ENCODE data around the gene PIK3CD. TPM values are rescaled to one million over a fixed set of nuclear protein-coding genes. Genes with fewer than 3 reads are reported as not detected.

PIK3CD gene
- polyA plus RNA-seq, 1 of the 3 experiments (the other 2 are of a cell fraction) = 6.0 TPM

- no peaks in the 10 kb centered on the region for H3K9me2 ChIP-seq
- POLR2A ChIA-PET = interaction anchor here (0.6 kb wide), 1 partner anchor 24 kb away, joined by 3 read pairs; no protein-coding TSS in a partner anchor
- H3K4me2 ChIP-seq = no peak overlapping the region
- no peaks in the 10 kb centered on the region for H3K79me2 ChIP-seq (ENCODE audit: insufficient read depth)
- CTCF ChIA-PET = interaction anchor here (0.8 to 2.7 kb wide), 3 partner anchors 9 to 39 kb away, joined by 3 to 20 read pairs (median 3); no protein-coding TSS in a partner anchor
- no peak for DNase-seq
- no peaks in the 10 kb centered on the region; a peak in 1 of 4 replicates for H3K4me1 ChIP-seq (ENCODE audit: control insufficient read depth in 1 of 2, insufficient read depth in 2 of 2, low read depth in 1 of 2, low read length in 1 of 2)
- H3K9ac ChIP-seq = no peak overlapping the region
- no peaks in the 10 kb centered on the region for H3F3A ChIP-seq (replicated peaks; ENCODE audit: insufficient read depth)
- no peak overlapping the region for H2AFZ ChIP-seq (ENCODE audit: low read depth)
- no peak overlapping the region for H3K27ac ChIP-seq (ENCODE audit: low read depth in 2 of 2, low read length in 1 of 2)
- no peaks in the 10 kb centered on the region for H4K20me1 ChIP-seq (ENCODE audit: insufficient read depth)
- H3K36me3 ChIP-seq (replicated peaks in 1 of 2; ENCODE audit: control insufficient read depth in 1 of 2, insufficient read depth in 2 of 2, low read length in 1 of 2) = no peaks in the 10 kb centered on the region
- no peak overlapping the region for H3K4me3 ChIP-seq (ENCODE audit: low read depth in 2 of 2, low read length in 1 of 2)
- TF ChIP-seq TAF1 (IDR thresholded peaks at IDR 0.05; ENCODE audit: borderline replicate concordance, low read depth, low read length) (no peak), NRF1 (IDR thresholded peaks at IDR 0.05; ENCODE audit: low read depth, low read length) (no peak), RXRA (IDR thresholded peaks at IDR 0.05; ENCODE audit: borderline replicate concordance, low read depth) (no peak), IRF3 (IDR thresholded peaks at IDR 0.05; ENCODE audit: low read depth, low read length) (no peak), YY1 (IDR thresholded peaks at IDR 0.05; ENCODE audit: low read depth) (no peak), JUND (IDR thresholded peaks at IDR 0.05) (no peak)
- peaks cover 34% of the 10 kb centered on the region for H3K27me3 ChIP-seq (ENCODE audit: insufficient read depth)
- H3K9me3 ChIP-seq = no peaks in the 10 kb centered on the region
- WGBS (ENCODE audit: low lambda C conversion rate) = 85% methylated on average over 21 of the region's 25 CpGs
Measured at GRCh38 chr1:9654051-9654833, 2.7 kb downstream of the PIK3CD start.

- Histone ChIP-seq H3K9me2 (no peaks in the 10 kb centered on the region), H3K4me1 (ENCODE audit: control insufficient read depth in 1 of 2, insufficient read depth in 2 of 2, low read depth in 1 of 2, low read length in 1 of 2) (no peaks in the 10 kb centered on the region; a peak in 1 of 4 replicates), H3F3A (replicated peaks; ENCODE audit: insufficient read depth) (no peaks in the 10 kb centered on the region), H3K4me3 (ENCODE audit: low read depth in 2 of 2, low read length in 1 of 2) (no peak overlapping the region), H3K27me3 (ENCODE audit: insufficient read depth) (peaks cover 34% of the 10 kb centered on the region), H3K4me2 (no peak overlapping the region), H3K27ac (ENCODE audit: low read depth in 2 of 2, low read length in 1 of 2) (no peak overlapping the region), H4K20me1 (ENCODE audit: insufficient read depth) (no peaks in the 10 kb centered on the region), H2AFZ (ENCODE audit: low read depth) (no peak overlapping the region), H3K9me3 (no peaks in the 10 kb centered on the region), H3K79me2 (ENCODE audit: insufficient read depth) (no peaks in the 10 kb centered on the region), H3K9ac (no peak overlapping the region), H3K36me3 (replicated peaks in 1 of 2; ENCODE audit: control insufficient read depth in 1 of 2, insufficient read depth in 2 of 2, low read length in 1 of 2) (no peaks in the 10 kb centered on the region)
- CTCF ChIA-PET = interaction anchor here (0.8 to 2.7 kb wide), 3 partner anchors 10 to 39 kb away, joined by 3 to 20 read pairs (median 3); no protein-coding TSS in a partner anchor
- DNase-seq = no peak
- TF ChIP-seq RFX5 (IDR thresholded peaks at IDR 0.05; ENCODE audit: low read length) (no peak), SIN3A (IDR thresholded peaks at IDR 0.05; ENCODE audit: borderline replicate concordance, low read depth, low read length) (no peak), TCF12 (IDR thresholded peaks at IDR 0.05) (no peak), EP300 (IDR thresholded peaks at IDR 0.05; ENCODE audit: borderline replicate concordance in 1 of 2, low read depth in 1 of 2, low read length in 1 of 2) (no peak), SMC3 (IDR thresholded peaks at IDR 0.05; ENCODE audit: low read depth, low read length) (no peak), GABPA (IDR thresholded peaks at IDR 0.05; ENCODE audit: low read depth) (no peak), IRF3 (IDR thresholded peaks at IDR 0.05; ENCODE audit: low read depth, low read length) (no peak), RAD21 (IDR thresholded peaks at IDR 0.05; ENCODE audit: low read length) (no peak), ZBTB33 (IDR thresholded peaks at IDR 0.05; ENCODE audit: borderline replicate concordance, low read depth) (no peak), FOXJ3 (CRISPR knock-in tag; IDR thresholded peaks at IDR 0.05) (no peak), ELF1 (IDR thresholded peaks at IDR 0.05) (no peak), YY1 (IDR thresholded peaks at IDR 0.05; ENCODE audit: low read depth) (no peak)
- POLR2A ChIA-PET = interaction anchor here (0.6 to 0.7 kb wide), 2 partner anchors 25 to 1680 kb away, joined by 3 to 9 read pairs; no protein-coding TSS in a partner anchor
- 75% methylated on average over 16 of the region's 16 CpGs for WGBS (ENCODE audit: low lambda C conversion rate)
Measured at GRCh38 chr1:9654834-9655723, 3.5 kb downstream of the PIK3CD start.

All from SK-N-SH (cell line).